ENCODE data around the gene ACBD5.
"Not testable (repeated sequence)": the region's sequence is repeated elsewhere in the genome, so short reads cannot be mapped to it uniquely, and the experiment has no call there.

Gene ACBD5, protein sequence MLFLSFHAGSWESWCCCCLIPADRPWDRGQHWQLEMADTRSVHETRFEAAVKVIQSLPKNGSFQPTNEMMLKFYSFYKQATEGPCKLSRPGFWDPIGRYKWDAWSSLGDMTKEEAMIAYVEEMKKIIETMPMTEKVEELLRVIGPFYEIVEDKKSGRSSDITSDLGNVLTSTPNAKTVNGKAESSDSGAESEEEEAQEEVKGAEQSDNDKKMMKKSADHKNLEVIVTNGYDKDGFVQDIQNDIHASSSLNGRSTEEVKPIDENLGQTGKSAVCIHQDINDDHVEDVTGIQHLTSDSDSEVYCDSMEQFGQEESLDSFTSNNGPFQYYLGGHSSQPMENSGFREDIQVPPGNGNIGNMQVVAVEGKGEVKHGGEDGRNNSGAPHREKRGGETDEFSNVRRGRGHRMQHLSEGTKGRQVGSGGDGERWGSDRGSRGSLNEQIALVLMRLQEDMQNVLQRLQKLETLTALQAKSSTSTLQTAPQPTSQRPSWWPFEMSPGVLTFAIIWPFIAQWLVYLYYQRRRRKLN

DNA sequence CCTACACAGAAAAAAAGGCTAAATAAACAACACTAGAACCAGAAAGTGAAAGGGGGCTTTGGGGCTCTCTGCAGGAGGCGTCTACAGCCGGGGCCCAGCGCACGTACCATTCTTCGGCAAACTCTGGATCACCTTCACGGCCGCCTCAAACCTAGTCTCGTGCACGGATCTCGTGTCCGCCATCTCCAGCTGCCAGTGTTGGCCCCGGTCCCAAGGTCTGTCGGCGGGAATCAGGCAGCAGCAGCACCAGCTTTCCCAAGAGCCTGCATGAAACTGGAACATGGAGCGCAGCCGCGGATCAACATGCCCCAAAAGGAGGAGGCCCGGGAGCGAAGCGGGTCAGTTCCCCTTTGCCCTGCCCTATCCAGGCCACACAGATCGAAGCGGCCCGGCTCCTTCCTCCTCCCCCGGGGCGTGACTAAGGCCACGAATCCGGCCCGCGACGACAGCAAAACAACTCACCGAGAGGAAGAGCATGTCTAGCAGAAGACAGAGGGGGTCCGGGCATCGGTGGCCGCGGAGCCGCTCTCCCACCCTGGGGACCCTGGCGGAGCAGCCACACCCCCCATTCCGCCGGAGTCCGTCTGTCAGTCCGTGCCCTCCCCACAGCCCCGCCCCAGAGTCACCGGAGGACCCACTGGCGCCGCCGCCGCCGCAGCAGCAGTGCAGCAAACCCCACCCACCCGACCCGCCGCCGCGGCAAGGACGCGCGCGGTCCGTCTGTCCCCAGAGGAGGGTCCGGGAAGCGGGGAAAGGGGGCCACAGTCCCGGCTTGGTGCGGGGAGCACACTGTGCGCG, at the start of gene ACBD5:
Gene ACBD5, minus strand, starts transcription at position 586 of the 798 bp plus-strand sequence. Its CDS starts 109 bp downstream, at position 477.
- peak; percentile 60 to 75 for DNase-seq (ENCODE audit: low read depth in 2 of 2)

DNA sequence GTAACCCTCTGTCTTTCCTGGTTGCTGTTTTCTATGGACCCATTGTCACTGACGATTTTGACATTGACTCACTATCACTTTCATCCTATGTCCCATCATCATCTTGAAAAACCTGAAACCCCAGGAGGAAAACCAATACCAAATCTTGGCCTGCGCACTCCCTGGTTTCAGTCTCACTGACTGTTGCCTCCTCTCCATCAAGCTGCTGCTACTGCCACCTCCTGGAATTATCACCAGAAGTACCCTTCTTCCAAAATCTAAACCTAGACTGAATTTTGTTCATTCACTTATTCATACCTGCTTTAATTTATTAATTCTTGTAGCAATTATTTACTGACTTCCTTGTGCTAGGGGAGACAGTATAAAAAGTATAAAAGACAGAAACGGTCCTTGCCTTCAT, 44.5 kb upstream of the ACBD5 start:
- DNase-seq (ENCODE audit: low read depth in 2 of 2) = peak; percentile 6 to 7

DNA sequence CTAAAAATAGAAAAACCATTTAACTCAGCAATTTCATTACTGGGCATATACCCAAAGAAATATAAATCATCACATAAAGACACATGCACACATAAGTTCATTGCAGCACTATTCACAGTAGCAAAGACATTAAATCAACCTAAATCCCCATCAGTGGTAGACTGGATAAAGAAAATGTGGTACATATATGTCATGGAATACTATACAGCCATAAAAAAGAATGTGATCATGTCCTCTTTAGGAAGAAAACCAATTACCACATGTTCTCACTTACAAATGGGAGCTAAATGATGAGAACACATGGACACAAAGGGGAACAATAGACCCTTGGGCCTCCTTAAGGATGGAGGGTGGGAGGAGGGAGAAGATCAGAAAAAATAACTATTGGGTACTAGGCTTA, 36.0 kb upstream of the ACBD5 start:
- DNase-seq (ENCODE audit: low read depth in 2 of 2) = no peak

DNA sequence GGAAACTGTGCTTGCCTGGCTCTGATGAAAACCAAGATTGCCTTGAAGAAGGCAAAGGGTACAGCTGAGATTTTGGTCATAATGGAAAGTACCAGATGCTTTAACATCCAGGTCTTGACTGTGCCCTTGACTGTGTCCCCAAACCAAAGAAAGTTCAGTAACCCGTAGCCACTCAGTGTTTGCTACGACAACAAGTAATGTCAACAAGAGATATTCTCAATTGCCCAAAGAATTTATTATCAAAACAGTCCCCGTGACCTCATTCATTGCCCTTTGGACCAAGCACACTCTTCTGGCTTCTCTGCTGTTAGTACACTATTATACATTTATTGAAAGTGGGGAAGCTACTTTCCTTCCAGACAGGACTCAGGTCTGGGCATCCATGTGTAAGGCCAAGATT, 25.4 kb upstream of the ACBD5 start:
- not testable (repeated sequence) for DNase-seq (ENCODE audit: low read depth in 2 of 2)

DNA sequence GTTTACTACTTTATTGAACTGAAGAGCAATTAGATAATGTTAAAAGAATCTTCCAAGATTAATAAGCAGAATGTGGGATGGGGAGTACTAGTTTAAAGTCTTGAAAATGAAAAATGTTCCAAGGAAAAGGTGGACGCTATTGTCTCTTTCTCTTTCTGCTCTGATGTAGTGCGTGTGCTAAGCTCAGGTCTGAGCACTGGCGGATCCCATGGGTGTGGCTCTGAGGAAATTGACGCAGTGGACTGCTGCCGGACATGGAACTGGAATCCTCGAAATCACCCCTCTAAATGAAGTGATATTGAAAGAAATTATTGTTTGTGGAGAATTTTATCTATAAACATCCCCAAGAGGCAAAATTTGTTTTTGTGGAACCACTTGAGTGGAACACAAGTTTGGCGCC, 22.2 kb upstream of the ACBD5 start:
- DNase-seq (ENCODE audit: low read depth in 2 of 2) = not testable (repeated sequence)

DNA sequence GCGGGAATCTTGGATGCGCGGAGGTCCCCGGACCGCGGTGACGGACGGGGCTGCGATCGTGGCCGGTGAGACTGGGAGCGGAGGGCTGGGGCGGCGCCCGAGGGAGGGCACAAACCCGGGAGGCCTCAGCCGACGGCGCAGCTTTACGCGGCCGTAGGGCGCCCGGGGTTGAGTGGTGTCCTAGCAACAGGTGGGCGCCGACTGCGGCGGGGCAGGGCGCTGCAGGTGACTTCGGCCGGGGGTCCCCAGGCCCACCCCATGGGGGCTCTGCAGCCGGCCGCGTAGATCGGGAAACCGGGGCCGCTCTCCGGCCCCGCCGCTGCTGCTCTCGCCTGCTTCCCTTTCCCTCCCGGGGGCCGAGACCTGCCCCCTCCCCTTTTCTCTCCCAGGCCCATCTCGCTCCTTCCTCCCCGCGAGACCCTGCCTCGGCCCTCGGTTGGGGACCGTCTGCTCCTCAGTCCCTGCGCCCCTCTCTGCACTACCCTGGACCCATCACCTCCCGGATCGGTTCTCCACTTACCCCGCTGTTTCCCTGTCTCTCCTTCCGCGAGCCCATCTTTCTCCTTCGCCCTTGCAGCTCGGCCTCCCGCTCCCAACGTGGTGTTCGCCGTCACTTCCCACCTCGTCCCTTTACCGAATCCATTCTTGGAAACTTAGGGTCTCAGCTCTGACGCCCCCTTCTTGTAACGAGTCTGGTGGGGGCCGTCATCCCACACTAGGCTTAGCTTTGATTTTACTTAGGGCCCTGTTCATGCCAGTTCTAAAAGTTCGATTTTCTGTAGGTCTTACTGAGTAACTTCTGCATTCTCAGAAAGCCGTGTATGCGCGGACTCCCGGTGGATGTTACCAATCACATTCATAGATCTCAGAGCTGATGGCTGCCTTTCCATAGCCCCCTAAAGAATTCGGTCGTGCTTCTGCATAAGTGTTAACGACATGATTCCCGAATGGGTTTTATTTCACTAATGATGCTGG, 18.5 kb upstream of the ACBD5 start:
- DNase-seq (ENCODE audit: low read depth in 2 of 2) = no peak

DNA sequence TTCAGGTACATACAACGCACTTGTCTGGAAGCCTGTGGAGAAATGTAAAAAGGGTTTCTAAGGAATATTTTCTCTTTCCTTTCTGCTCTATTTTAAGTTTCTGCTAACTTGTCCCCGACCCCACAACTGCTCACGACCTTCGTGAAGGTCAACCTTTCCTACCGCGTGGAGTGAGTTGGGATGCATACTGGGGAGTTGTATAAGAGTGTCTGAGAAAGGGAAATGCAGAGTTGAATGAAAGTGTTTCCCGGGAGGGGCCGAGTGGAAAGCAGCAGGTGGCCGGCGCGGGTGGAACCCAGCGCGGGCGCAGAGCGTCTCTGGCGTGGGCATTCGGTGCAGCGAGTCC, 17.9 kb upstream of the ACBD5 start:
- DNase-seq (ENCODE audit: low read depth in 2 of 2) = no peak

DNA sequence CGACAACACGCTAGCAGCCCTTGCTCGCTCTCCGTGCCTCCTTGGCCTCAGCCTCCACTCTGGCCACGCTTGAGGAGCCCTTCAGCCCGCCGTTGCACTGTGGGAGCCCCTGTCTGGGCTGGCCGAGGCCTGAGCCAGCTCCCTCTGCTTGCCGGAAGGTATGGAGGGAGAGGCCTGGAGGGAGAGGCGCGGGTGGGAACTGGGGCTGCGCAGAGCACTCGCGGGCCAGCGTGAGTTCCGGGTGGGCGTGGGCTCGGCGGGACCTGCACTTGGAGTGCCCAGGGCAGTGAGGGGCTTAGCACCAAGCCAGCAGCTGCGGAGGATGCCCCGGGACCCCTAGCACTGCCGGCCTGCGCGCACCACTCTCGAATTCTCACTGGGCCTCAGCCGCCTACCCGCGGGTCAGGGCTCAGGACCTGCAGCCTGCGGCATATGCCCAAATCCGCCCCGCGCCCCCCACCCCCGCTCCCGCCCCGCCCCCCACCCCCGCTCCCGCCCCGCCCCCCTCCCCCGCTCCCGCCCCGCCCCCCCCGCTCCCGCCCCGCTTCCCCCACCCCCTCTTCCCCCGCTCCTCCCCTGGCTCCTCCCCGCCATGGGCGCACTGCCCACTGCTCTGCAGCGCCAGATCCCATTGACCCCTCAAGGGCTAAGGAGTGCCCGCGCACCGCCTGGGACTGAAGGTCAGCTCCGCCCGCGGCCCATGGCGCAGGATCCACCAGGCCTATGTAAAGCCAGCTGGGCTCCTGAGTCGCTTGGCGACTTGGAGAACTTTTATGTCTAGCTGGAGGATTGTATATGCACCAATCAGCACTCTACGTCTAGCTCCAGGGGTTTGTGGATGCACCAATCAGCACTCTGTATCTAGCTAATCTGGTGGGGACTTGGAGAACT, 15.9 kb upstream of the ACBD5 start:
- no peak for DNase-seq (ENCODE audit: low read depth in 2 of 2)

DNA sequence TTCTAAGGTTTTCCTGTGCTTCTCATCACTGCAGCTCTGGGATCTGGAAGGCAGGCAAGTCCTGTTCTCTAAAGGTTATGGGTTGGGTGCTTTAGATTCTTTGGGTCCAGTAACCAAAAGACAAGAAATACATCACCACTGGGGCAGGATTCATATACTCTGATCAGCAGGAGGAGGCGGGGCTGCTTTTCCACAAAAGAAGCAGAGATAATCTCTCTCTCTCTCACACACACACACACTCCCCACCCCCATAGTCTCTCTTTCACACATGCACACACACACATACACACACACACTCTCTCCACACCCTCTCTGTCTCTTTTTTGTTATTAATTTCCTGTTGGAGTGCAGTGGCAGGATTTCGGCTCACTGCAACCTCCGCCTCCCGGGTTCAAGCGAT, 13.0 kb upstream of the ACBD5 start:
- no peak for DNase-seq (ENCODE audit: low read depth in 2 of 2)

DNA sequence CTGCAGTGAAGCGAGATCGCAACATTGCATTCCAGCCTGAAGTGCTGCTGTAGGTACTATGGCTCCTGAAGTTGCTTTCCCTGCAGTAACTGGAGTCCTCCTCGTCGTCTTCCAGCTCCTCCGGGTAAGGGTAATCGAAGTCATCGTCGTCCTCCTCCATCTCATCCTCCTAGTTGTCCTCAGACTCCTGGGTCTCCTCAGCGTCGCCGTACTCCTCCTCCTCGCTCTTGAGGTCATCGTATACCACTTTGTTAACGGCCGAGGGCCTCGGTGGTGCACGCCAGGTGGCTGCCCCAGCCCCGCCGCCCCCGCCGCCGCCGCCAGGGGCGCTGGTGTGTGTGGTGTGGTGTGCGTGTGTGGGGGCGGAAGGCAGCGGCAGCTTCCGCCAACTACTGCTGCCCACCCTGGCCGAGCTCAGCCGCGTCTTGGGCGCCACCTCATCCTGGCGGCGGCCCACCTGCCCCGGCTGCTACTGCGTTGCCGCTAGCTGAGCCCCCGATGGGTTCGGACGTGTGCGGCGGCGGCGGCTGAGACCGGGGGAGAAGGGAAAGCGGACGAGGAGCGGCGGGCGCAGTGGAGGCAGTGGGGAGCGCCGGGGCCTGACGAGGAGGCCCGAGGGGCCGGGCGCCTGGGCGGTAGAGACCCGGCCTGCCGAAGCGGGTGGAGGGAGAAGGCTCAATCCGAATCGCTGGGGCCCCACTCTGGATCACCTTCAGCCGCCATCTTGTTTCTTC, 11.8 kb upstream of the ACBD5 start:
- DNase-seq (ENCODE audit: low read depth in 2 of 2) = peak; percentile 72 to 73

DNA sequence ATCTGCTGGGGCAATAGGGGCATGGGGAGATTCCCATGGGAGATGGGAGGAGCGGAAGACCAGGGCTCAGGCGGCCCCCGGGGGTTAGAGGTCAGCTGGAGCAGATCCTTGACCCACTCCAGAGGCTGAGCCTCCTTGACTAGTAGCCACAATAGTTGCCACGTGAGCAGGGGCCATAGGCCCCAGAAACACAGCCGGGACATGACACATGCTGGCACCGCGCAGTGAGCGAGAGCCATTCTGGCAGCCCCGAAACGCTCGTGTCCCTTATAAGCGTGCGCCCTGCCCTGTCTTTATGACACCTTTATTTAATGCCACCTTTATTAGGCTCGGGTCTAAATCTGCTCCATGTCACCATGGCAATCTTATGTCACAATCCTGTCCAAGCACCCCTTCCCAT, 11.0 kb upstream of the ACBD5 start:
- no peak for DNase-seq (ENCODE audit: low read depth in 2 of 2)

DNA sequence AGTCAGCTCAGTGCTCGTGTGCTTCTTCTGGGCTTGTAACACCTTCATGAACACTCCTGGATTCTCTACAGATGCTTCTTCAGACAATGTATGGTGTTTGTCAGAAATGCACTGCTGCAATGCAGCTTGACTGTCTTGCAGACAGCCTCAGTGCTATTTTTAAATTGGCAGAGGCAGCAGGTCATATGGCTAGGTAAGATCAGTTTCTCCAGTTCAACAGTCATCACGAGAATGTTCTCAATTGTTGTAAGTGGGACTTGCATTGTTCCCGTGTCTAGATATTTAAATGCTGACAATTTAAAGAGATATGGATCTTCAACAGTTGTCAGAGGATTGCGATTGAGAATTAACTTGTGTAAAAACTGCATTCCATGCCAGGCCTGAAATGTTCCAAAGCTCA, 7.6 kb upstream of the ACBD5 start:
- no peak for DNase-seq (ENCODE audit: low read depth in 2 of 2)

DNA sequence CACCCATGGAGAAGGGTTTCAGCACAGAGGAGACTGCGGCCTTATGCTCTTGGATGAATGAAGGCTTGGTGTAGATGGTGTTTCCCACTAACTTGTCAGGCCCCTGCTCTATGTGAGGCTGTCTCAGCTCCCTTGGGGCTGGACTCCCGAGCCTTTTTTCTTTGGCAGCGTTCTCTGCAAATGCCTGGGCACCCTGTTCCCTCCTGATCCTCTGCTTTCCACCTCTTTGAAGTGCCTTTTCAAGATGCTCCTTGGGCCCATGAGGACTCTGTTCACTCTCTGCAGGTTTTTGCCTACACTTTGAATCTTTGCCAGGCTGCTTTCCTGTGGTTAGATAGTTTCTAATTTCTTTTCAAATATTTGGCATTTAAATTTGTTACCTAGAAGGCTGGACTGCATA, 6.8 kb upstream of the ACBD5 start:
- DNase-seq (ENCODE audit: low read depth in 2 of 2) = no peak

DNA sequence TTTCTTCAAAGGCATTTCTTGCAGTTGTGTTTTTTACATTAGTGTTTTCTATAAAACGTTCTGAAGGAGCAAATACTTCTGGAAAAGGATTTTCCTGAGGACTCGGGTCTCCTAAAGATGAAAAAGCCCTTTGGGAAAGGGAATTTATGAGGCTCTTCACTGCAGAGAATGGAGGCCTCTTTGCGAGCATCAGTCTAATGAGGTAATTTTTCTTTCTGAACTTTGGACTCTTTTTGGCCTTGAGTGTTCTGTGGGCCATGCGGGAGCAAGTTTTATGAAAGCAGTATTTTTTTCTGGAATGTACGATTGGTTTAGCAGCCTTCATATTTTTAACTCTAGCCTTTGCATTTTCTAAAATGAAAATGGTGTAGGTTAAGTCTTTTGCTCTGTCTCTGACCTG, 6.4 kb upstream of the ACBD5 start:
- DNase-seq (ENCODE audit: low read depth in 2 of 2) = no peak

DNA sequence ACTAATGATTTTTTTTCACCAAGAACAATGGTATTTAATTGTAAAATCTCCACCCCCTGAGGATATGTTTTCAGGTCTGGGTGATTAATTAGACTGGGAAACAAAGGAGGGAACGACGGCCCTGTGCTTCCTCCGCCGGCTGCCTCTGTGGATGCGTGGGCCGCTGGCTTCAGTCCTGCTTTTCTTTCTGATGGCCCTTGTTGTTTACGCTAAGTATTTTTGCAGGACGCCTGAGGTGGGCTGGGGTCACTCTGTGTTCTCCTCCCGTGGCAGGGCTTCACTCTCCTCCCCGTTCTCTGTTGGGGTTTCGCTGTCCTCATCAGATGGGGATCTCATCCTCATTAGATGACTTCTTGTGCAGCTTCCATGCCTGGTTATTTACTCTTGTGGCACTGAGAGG, 5.2 kb upstream of the ACBD5 start:
- no peak for DNase-seq (ENCODE audit: low read depth in 2 of 2)

DNA sequence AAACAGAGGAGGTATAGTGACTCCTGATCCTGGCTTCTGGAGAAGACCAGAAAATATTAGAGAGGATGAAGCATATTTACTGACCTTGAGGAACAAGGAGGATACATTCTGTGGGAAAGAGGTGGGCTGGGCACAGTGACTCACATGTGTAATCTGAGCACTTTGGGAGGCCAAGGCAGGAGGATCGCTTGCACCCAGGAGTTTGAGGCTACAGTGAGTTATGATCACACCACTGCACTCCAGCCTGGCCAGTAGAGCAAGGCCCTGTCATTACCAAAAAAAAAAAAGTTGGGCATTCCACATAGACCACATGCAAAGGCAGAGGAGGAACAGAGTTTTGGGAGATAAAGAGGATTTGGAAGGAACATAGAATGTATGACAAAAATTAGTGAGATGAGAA, 4.4 kb upstream of the ACBD5 start:
- DNase-seq (ENCODE audit: low read depth in 2 of 2) = no peak

DNA sequence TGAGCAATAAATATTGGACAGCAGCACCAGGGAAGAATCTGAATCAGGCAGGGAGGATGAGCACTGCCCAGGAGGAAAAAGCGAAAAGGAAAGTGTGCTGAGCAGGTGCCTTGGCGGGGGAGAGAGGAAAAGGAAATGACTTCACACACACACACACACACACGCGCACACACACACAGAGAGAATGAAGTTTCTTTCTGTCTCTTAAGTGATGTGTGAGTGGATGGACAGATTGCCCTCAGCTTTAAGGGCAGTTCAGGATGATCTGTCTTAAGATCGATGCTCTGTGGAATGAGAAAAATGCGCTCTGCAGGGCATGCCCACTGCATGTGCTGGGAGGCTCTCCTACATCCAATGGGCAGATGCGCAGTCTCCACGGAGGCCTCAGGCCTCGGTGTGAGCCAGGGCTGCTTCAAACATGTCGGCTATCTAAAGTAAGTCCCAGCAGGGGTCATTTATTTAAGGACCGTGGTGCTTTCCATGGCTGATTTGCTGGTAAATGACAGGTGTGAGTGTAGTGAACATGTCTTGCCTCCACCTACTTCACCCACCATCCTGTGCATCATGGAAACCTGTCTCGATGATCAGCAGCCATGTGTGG, 2.5 kb upstream of the ACBD5 start:
- peak in 1 of 2 donors; percentile 43 for DNase-seq (ENCODE audit: low read depth in 2 of 2)

DNA sequence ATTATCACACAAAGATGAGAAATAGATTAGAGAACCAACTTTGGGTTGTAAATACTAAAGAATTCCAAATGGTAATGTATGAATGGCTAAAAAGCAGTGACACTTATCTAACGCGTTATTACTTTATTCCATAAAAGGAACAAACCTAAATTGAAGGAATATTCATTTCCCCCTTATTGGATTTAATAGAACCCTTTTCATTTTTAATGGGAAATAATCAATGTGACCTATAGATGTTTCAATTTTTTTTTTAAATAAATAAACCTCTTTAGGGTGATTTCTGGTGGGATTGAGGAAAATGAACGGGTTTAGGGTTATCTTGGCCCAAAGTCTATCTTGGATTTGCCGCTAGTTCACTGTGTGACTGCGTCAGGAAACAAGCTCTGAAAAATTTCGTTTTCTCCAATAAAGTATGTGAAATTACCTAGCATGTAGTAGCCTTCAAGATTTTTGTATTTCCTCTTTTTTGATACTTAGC, 1.9 kb upstream of the ACBD5 start:
- DNase-seq (ENCODE audit: low read depth in 2 of 2) = no peak

DNA sequence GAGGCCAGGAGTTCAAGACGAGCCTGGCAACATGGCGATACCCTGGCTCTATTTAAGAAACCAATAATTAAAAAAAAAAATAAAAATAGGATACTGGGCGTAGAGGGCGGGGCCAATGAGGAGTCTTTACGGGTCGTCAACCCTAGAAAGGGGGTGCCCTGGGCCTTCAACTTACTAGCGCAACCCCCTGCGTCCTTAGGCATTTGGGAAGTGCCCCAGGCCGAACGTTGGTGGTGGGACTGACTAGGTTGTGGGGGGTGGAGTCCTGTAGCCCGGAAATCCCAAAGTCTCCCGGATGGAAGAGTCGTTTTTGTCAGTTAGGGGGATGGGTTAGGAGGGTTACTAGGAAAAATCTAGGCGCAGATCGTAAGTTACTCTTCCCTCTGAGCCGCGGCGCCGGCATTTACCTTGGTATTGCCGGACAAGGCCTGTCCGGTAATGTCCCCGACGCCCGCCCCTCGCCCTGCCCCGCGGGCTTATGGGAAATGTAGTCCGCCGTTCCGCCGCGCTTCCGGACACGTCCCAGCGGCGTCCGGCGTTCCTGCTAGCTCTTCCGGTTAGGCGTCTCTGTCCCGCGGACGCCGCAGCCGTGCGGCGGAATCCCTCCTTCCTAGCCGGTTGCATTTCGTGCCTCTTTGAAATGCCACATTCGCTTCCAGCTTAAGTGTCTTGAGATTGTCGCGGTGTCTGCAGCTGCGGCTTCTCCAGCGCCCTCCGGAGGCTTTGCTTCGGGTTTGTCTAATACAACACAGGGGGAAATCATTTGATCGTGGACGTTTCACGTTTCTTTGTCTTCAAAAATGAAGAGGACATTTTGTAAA, 1.3 kb upstream of the ACBD5 start:
- peak; percentile 73 to 79 for DNase-seq (ENCODE audit: low read depth in 2 of 2)

All from activated CD4-positive, alpha-beta T cell treated with anti-CD3 and anti-CD28 coated beads for 24 hours (primary cell).